Lung (tissue), 12 donors: ENCODE results near the gene PLEKHG4B. TPM values are rescaled to one million over a fixed set of nuclear protein-coding genes. Genes with fewer than 3 reads are reported as not detected.
A peak's percentile ranks its signal among the peaks of the same experiment; 100 is the strongest.

ENCODE experiments used
- ATAC-seq: fragments of 200-7000 bp; cut with Tn5 transposase; one replicate; pipeline ENCODE4 v1.9.1; 2020; ENCODE audit warnings: moderate number of reproducible peaks; ENCODE audit not compliant: insufficient read depth, low FRiP score
- DNase-seq, 3 donors: peaks; one replicate each; pipeline ENCODE4 v3.0.0-alpha.2; 2013 to 2017
- H3K27ac ChIP-seq, 2 donors: one replicate each; pipeline ENCODE4 v1.5.1; 2013; ENCODE audit warnings: mild to moderate bottlenecking in 2 of 2, moderate library complexity in 2 of 2, control low read depth in 1 of 2, inconsistent platforms in 1 of 2, low read depth in 1 of 2, low read length in 1 of 2
- H3K27me3 ChIP-seq, 3 donors: one replicate each; pipeline ENCODE4 v1.5.1; 2013; ENCODE audit warnings: low read length in 2 of 3; ENCODE audit not compliant: control insufficient read depth in 3 of 3, insufficient read depth in 3 of 3
- H3K36me3 ChIP-seq, 4 donors: one replicate each; pipeline ENCODE4 v1.5.1; 2013; ENCODE audit warnings: low read length in 4 of 4, mild to moderate bottlenecking in 1 of 4, moderate library complexity in 1 of 4; ENCODE audit not compliant: control insufficient read depth in 4 of 4, insufficient read depth in 4 of 4
- H3K4me1 ChIP-seq, 5 donors: one replicate each; pipeline ENCODE4 v1.5.1; 2013; ENCODE audit warnings: low read length in 5 of 5, mild to moderate bottlenecking in 2 of 5, moderate library complexity in 1 of 5; ENCODE audit not compliant: control insufficient read depth in 5 of 5, insufficient read depth in 5 of 5
- H3K4me3 ChIP-seq: one replicate; pipeline ENCODE4 v1.5.1; 2013; ENCODE audit warnings: mild to moderate bottlenecking, control low read depth, moderate library complexity
- H3K9ac ChIP-seq, 2 donors: one replicate each; pipeline ENCODE4 v1.5.1; 2013; ENCODE audit warnings: low read length in 2 of 2, control low read depth in 1 of 2; ENCODE audit not compliant: insufficient read depth in 1 of 2
- H3K9me3 ChIP-seq, 4 donors: one replicate each; pipeline ENCODE4 v1.5.1; 2013; ENCODE audit warnings: low read length in 3 of 4, mild to moderate bottlenecking in 1 of 4, moderate library complexity in 1 of 4; ENCODE audit not compliant: control insufficient read depth in 4 of 4, insufficient read depth in 3 of 4
- WGBS, 2 donors: extraction: QIAGEN DNeasy Blood & Tissue Kit; methylation state at CpG; one replicate each; pipeline ENCODE4 v1.1.7; 2013; 5-methylcytosine and 5-hydroxymethylcytosine counted together
- polyA plus RNA-seq, 2 donors: library from polyadenylated mRNA; stranded (reverse); fragments of 200-250 nt; gene quantifications; one replicate each; pipeline ENCODE4 v1.2.1, GENCODE V29; 2013
- total RNA-seq, 2 donors: library from RNA; depleted of rRNA in 1 of 2; stranded (reverse); fragments of >200 nt in 1 of 2; gene quantifications; one replicate each; pipeline ENCODE4 v1.2.1, GENCODE V29; 2014 to 2021
- TF ChIP-seq, protein P1 (sequence below): IDR thresholded peaks from 2 replicates; pipeline ENCODE4 v1.5.1; 2012; ENCODE audit warnings: mild to moderate bottlenecking; ENCODE audit errors: control extremely low read depth, extremely low read depth
- donor health status: control.
- donor health status: control.
- donor health status: Bipolar disorder and iron deficiency.
- donor health status: healthy.
- donor health status: DM: yes; HTN: yes; CAD: no.

PLEKHG4B gene
- total and polyA plus RNA-seq, 4 donors: 0.24 to 4.7 (median 3.0) TPM

DNA sequence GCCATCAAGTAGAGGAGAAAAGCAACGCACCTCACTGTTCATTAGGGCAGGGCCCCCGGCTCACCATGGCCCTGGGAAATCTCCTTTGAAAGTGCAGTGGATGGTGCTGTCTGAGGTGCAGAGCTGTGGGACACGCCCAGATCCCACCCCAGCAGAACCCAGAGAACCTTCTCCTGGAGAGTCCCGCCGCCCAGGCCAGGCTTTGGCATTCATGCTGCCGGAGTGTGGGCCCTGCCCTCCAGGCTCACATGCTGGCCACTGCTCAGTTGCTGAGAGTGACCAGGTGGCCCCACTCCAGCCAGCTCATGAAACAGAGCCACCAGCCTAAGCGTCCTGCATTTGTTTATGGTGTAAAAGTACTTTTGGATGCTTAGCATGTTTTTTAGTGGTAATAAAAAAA, 75.5 kb downstream of the PLEKHG4B start:
- no peaks in the 10 kb centered on the region for H3K27me3 ChIP-seq
- H3K27ac ChIP-seq: no peak overlapping the region
- H3K9me3 ChIP-seq: no peaks in the 10 kb centered on the region
- DNase-seq (peak in 1 of 3 donors; percentile 9), ATAC-seq (no peak)
- H3K4me1 ChIP-seq: peaks cover 0 to 18% (median 3%) of the 10 kb centered on the region in 5 donors
- 93 to 98% methylated on average over 7 of the region's 7 CpGs for WGBS, 2 donors
- TF ChIP-seq, protein P1, sequence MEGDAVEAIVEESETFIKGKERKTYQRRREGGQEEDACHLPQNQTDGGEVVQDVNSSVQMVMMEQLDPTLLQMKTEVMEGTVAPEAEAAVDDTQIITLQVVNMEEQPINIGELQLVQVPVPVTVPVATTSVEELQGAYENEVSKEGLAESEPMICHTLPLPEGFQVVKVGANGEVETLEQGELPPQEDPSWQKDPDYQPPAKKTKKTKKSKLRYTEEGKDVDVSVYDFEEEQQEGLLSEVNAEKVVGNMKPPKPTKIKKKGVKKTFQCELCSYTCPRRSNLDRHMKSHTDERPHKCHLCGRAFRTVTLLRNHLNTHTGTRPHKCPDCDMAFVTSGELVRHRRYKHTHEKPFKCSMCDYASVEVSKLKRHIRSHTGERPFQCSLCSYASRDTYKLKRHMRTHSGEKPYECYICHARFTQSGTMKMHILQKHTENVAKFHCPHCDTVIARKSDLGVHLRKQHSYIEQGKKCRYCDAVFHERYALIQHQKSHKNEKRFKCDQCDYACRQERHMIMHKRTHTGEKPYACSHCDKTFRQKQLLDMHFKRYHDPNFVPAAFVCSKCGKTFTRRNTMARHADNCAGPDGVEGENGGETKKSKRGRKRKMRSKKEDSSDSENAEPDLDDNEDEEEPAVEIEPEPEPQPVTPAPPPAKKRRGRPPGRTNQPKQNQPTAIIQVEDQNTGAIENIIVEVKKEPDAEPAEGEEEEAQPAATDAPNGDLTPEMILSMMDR: no peak
- H3K36me3 ChIP-seq: no peaks in the 10 kb centered on the region
- no peak overlapping the region for H3K4me3 ChIP-seq
- no peak overlapping the region for H3K9ac ChIP-seq

DNA sequence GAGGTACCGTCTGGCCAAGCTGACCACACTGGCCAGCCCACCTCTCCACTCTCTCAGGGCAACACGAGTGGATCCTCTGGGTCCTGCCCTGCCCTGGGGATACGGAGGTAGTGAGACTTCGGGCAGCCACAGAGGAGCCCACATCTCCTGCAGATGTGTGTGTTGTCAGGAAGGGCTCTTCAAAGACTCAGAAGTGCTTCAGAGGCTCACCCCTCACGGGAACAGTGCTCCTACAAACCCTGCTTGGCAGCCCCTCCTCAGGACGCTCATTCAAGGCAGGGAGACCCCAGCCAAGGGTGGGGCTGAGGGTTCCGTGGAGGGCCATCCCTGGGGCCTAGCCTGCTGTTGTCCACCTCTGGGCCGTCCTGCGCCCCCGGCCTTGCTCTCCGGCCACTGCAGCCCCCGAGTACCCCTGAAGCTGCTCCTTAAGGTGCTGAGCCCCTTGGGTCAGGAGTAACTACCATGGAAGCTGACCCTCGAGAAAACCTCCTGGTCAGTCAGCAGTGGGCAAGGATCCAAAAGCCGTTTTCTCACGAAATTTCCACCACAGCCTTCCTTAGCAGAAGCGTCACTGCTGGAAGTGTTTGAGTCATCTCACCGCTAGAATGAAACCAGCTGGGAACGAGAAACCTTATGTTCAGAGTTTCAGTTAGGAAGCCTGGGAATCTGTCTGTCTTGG, 76.2 kb downstream of the PLEKHG4B start:
- Histone ChIP-seq H3K9me3 (no peaks in the 10 kb centered on the region), H3K4me3 (no peak overlapping the region), H3K27me3 (no peaks in the 10 kb centered on the region), H3K9ac (no peak overlapping the region), H3K4me1 (peaks cover 0 to 18% (median 3%) of the 10 kb centered on the region in 5 donors), H3K36me3 (no peaks in the 10 kb centered on the region), H3K27ac (no peak overlapping the region)
- 78 to 83% methylated on average over 18 of the region's 18 CpGs for WGBS, 2 donors
- TF ChIP-seq, protein P1: no peak
- no peak for ATAC-seq
- DNase-seq: peak; percentile 32 to 69 (median 53)

GRCh38 chr5:169071-169727, 77.2 kb downstream of the PLEKHG4B start:
- DNase-seq (peak; percentile 39 to 74 (median 47)), ATAC-seq (no peak)
- H3K27me3 ChIP-seq: no peaks in the 10 kb centered on the region
- H3K9ac ChIP-seq: no peak overlapping the region
- peaks cover 0 to 18% (median 3%) of the 10 kb centered on the region in 5 donors for H3K4me1 ChIP-seq
- H3K9me3 ChIP-seq: no peaks in the 10 kb centered on the region
- H3K27ac ChIP-seq: no peak overlapping the region
- TF ChIP-seq, protein P1: no peak
- no peak overlapping the region for H3K4me3 ChIP-seq
- 60 to 69% methylated on average over 32 of the region's 32 CpGs for WGBS, 2 donors
- H3K36me3 ChIP-seq: peaks cover 0 to 3% (median 0%) of the 10 kb centered on the region in 4 donors
